H1 (cell line): Measurements from ENCODE around the gene MC4R. TPM values are rescaled to one million over a fixed set of nuclear protein-coding genes. Genes with fewer than 3 reads are reported as not detected.
"Not testable (repeated sequence)": the region's sequence is repeated elsewhere in the genome, so short reads cannot be mapped to it uniquely, and the experiment has no call there.

Source experiments
- CTCF ChIA-PET: fragments of 300-600 bp; sonication (Branson Sonifier 250); formaldehyde crosslinking; loops from one replicate; lab custom pipeline; 2021; ENCODE audit not compliant: partially characterized antibody; lab: Charles Lee
- POLR2A ChIA-PET: fragments of 300-600 bp; sonication (Branson Sonifier 250); formaldehyde crosslinking; loops from one replicate; lab custom pipeline; 2021; ENCODE audit warnings: inconsistent platforms; ENCODE audit not compliant: partially characterized antibody; lab: Charles Lee
- DNase-seq, 2 experiments: peaks; one replicate each; pipeline versions ENCODE4 v3.0.0 to v3.0.0-alpha.2; 2010 to 2022; ENCODE audit warnings: low spot score in 2 of 2, low read depth in 1 of 2, mixed read lengths in 1 of 2
- FAIRE-seq: peaks from 2 replicates; lab custom pipeline; 2011; peaks lifted over from hg19 to GRCh38; lab: Jason Lieb, UNC
- H2AFZ ChIP-seq: 2 replicates; pipeline ENCODE4 v1.8.1; 2012; ENCODE audit warnings: low read length, inconsistent platforms
- H2AK5ac ChIP-seq: 2 replicates; pipeline ENCODE4 v1.6.1; 2013; ENCODE audit warnings: low read depth, low read length
- H2BK120ac ChIP-seq: replicated peaks from 2 replicates; pipeline ENCODE3; 2013; ENCODE audit warnings: low read depth, low read length, inconsistent platforms
- H2BK12ac ChIP-seq: 2 replicates; pipeline ENCODE4 v1.6.1; 2013; ENCODE audit warnings: low read depth, low read length
- H2BK15ac ChIP-seq: 2 replicates; pipeline ENCODE4 v1.6.1; 2013; ENCODE audit warnings: low read length
- H2BK20ac ChIP-seq: 2 replicates; pipeline ENCODE4 v1.6.1; 2013; ENCODE audit warnings: low read length
- H2BK5ac ChIP-seq: 2 replicates; pipeline ENCODE4 v1.6.1; 2013; ENCODE audit warnings: low read depth, low read length
- H3K14ac ChIP-seq: 2 replicates; pipeline ENCODE4 v1.6.1; 2013; ENCODE audit warnings: inconsistent platforms; ENCODE audit not compliant: insufficient read length
- H3K18ac ChIP-seq: 2 replicates; pipeline ENCODE4 v1.6.1; 2013; ENCODE audit warnings: low read length; ENCODE audit errors: extremely low read depth
- H3K23ac ChIP-seq: 2 replicates; pipeline ENCODE4 v1.6.1; 2013; ENCODE audit warnings: inconsistent platforms; ENCODE audit not compliant: insufficient read length
- H3K23me2 ChIP-seq: 2 replicates; pipeline ENCODE4 v1.6.1; 2013; ENCODE audit warnings: low read depth, low read length
- H3K27ac ChIP-seq: 2 replicates; pipeline ENCODE4 v1.6.1; 2011; ENCODE audit warnings: low read depth, low read length, inconsistent platforms
- H3K27me3 ChIP-seq, 4 experiments: replicated peaks in 1 of 4; 1 replicate in 1 of 4; 2 replicates in 3 of 4; pipeline versions ENCODE4 v1.6.1 to v1.8.1; 2011 to 2013; ENCODE audit warnings: low read length in 3 of 4, mild to moderate bottlenecking in 3 of 4, inconsistent platforms in 2 of 4, mixed read lengths in 2 of 4, moderate library complexity in 1 of 4; ENCODE audit not compliant: control insufficient read depth in 3 of 4, insufficient read depth in 3 of 4; ENCODE audit errors: extremely low read depth in 1 of 4
- H3K36me3 ChIP-seq, 4 experiments: 2 replicates each; pipeline versions ENCODE4 v1.6.1 to v1.8.1; 2011 to 2013; ENCODE audit warnings: mild to moderate bottlenecking in 4 of 4, low read length in 3 of 4, moderate library complexity in 2 of 4, control low read depth in 1 of 4, inconsistent platforms in 1 of 4; ENCODE audit not compliant: insufficient read depth in 4 of 4, control insufficient read depth in 2 of 4
- H3K4ac ChIP-seq: replicated peaks from 2 replicates; pipeline ENCODE3; 2013; ENCODE audit warnings: low read length, low read depth, mixed read lengths, inconsistent platforms; ENCODE audit not compliant: insufficient read length
- H3K4me1 ChIP-seq, 4 experiments: replicated peaks in 1 of 4; 1 replicate in 1 of 4; 2 replicates in 3 of 4; pipeline versions ENCODE4 v1.6.1 to v1.8.1; 2011 to 2013; ENCODE audit warnings: low read length in 3 of 4, inconsistent platforms in 2 of 4, mixed read lengths in 1 of 4; ENCODE audit not compliant: insufficient read depth in 4 of 4, control insufficient read depth in 3 of 4
- H3K4me2 ChIP-seq, 2 experiments: 2 replicates each; pipeline versions ENCODE4 v1.6.1 to v1.8.1; 2011 to 2013; ENCODE audit warnings: low read depth in 2 of 2, low read length in 2 of 2, control low read depth in 1 of 2, inconsistent platforms in 1 of 2, mild to moderate bottlenecking in 1 of 2; ENCODE audit not compliant: insufficient read depth in 1 of 2
- H3K4me3 ChIP-seq, 4 experiments: fragments of 200-600, 300-600 bp in 1 of 4; sonication (generic), shearing (Covaris generic), sonication (Bioruptor Twin) in 1 of 4; 2 replicates each; pipeline versions ENCODE4 v1.5.1 to v1.8.1; 2011 to 2016; ENCODE audit warnings: low read length in 4 of 4, low read depth in 3 of 4, control low read depth in 2 of 4, inconsistent platforms in 2 of 4, mild to moderate bottlenecking in 2 of 4, mixed read lengths in 1 of 4, moderate library complexity in 1 of 4; ENCODE audit not compliant: insufficient read depth in 2 of 4; ENCODE audit errors: extremely low read depth in 1 of 4
- H3K56ac ChIP-seq: replicated peaks from 2 replicates; pipeline ENCODE3; 2013; ENCODE audit warnings: low read depth, mild to moderate bottlenecking, mixed read lengths, low read length, inconsistent platforms; ENCODE audit not compliant: insufficient read length
- H3K79me1 ChIP-seq: 2 replicates; pipeline ENCODE4 v1.6.1; 2013; ENCODE audit warnings: low read depth, low read length, control low read depth
- H3K79me2 ChIP-seq, 2 experiments: 2 replicates each; pipeline versions ENCODE4 v1.6.1 to v1.8.1; 2012 to 2013; ENCODE audit warnings: low read length in 2 of 2, mild to moderate bottlenecking in 2 of 2, inconsistent platforms in 1 of 2; ENCODE audit not compliant: insufficient read depth in 2 of 2, control insufficient read depth in 1 of 2
- H3K9ac ChIP-seq, 4 experiments: replicated peaks in 1 of 4; 1 replicate in 1 of 4; 2 replicates in 3 of 4; pipeline versions ENCODE4 v1.6.1 to v1.8.1; 2011 to 2013; ENCODE audit warnings: low read depth in 3 of 4, low read length in 3 of 4, control low read depth in 2 of 4, mild to moderate bottlenecking in 2 of 4, moderate library complexity in 2 of 4, inconsistent platforms in 1 of 4; ENCODE audit errors: extremely low read depth in 1 of 4
- H3K9me3 ChIP-seq, 2 experiments: 2 replicates each; pipeline versions ENCODE4 v1.6.1 to v1.8.1; 2012 to 2013; ENCODE audit warnings: mild to moderate bottlenecking in 2 of 2, moderate library complexity in 2 of 2, control low read depth in 1 of 2, inconsistent platforms in 1 of 2, low read depth in 1 of 2, low read length in 1 of 2, mixed read lengths in 1 of 2; ENCODE audit not compliant: insufficient read depth in 2 of 2
- H4K20me1 ChIP-seq, 2 experiments: replicated peaks in 1 of 2; 2 replicates each; pipeline versions ENCODE3 to v1.8.1; 2011 to 2013; ENCODE audit warnings: inconsistent platforms in 2 of 2, low read length in 2 of 2, mild to moderate bottlenecking in 1 of 2; ENCODE audit not compliant: insufficient read depth in 2 of 2, control insufficient read depth in 1 of 2
- H4K5ac ChIP-seq: 2 replicates; pipeline ENCODE4 v1.6.1; 2013; ENCODE audit warnings: low read length, low read depth, mixed read lengths, inconsistent platforms; ENCODE audit not compliant: insufficient read length
- H4K8ac ChIP-seq: 2 replicates; pipeline ENCODE4 v1.8.0; 2013; ENCODE audit warnings: mild to moderate bottlenecking, moderate library complexity, low read length, inconsistent platforms; ENCODE audit not compliant: insufficient read depth; ENCODE audit errors: extremely low read depth
- H4K91ac ChIP-seq: replicated peaks from 2 replicates; pipeline ENCODE3; 2013; ENCODE audit warnings: low read length, mixed read lengths, inconsistent platforms; ENCODE audit not compliant: insufficient read length
- WGBS, 2 experiments: shearing (Covaris generic) in 1 of 2; methylation state at CpG; one replicate each; pipeline versions ENCODE4 v1.1.6 to v1.1.7; 2013 to 2015; ENCODE audit warnings: low lambda C conversion rate in 2 of 2, mixed read lengths in 2 of 2, inconsistent platforms in 1 of 2, low coverage in 1 of 2, missing lambda C conversion rate in 1 of 2; ENCODE audit not compliant: insufficient replicate concordance in 2 of 2, insufficient coverage in 1 of 2, insufficient read length in 1 of 2; ENCODE audit errors: extremely low coverage in 1 of 2, missing lambda C conversion rate in 1 of 2; 5-methylcytosine and 5-hydroxymethylcytosine counted together
- polyA plus RNA-seq, 7 experiments: library from polyadenylated mRNA; depleted of rRNA in 3 of 7; stranded (reverse) in 5 of 7; unstranded in 2 of 7; fragments of >200 nt in 5 of 7; fragments of 200-250 nt in 2 of 7; gene quantifications; 1 replicate in 5 of 7; 2 replicates in 1 of 7; 4 replicates in 1 of 7; pipeline versions ENCODE4 v1.2.1 to v1.2.3, GENCODE V29; 2011 to 2013; ENCODE audit warnings: missing spikeins in 2 of 7, mixed read lengths in 2 of 7
- total RNA-seq: library from RNA; stranded (reverse); fragmentation: NEBNext Ultra II Directional; extraction: Animal tissue kit (Norgen Biotek cat#: 25700); gene quantifications from 2 replicates; pipeline ENCODE4 v1.2.1, GENCODE V29; 2021

MC4R gene
- total and polyA plus RNA-seq, 2 of the 8 experiments (the other 6 are each of a cell fraction or from before 2014, with no cell fraction given), result 0.11 TPM; not detected in 1

DNA sequence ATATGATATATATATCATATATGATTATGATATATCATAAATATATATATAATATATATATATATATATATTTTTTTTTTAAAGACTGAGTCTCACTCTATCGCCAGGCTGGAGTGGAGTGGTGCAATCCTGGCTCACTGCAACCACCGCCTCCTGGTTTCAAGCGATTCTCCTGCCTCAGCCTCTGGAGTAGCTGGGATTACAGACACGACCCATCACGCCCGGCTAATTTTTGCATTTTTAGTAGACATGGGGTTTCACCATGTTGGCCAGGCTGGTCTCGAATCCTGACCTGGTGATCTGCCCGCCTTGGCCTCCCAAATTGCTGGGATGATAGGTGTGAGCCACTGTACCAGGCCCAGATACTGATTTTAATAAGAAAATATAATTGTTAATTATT, 49.7 kb upstream of the MC4R start:
- not testable (repeated sequence) for FAIRE-seq, H3K79me1 ChIP-seq
- WGBS, 2 experiments, result 94% methylated on average over 8 of the region's 8 CpGs; no CpG with 5 or more reads in 1 of the 2 experiments

More for the DNA sequence above, 49.7 kb upstream of the MC4R start:
- H2BK15ac ChIP-seq, H3K79me2 ChIP-seq, H3K27ac ChIP-seq, H3K4me2 ChIP-seq, H3K14ac ChIP-seq, H3K23me2 ChIP-seq, H3K9me3 ChIP-seq, H3K9ac ChIP-seq, H2BK20ac ChIP-seq, H3K27me3 ChIP-seq, H3K36me3 ChIP-seq, DNase-seq, H4K8ac ChIP-seq, H2BK12ac ChIP-seq, POLR2A ChIA-PET, H2BK5ac ChIP-seq, H3K23ac ChIP-seq, H2BK120ac ChIP-seq, H4K91ac ChIP-seq, H3K56ac ChIP-seq, H3K4me3 ChIP-seq, CTCF ChIA-PET, H3K18ac ChIP-seq, H3K4me1 ChIP-seq, H4K5ac ChIP-seq, H3K4ac ChIP-seq, H2AFZ ChIP-seq, H2AK5ac ChIP-seq, H4K20me1 ChIP-seq: not testable (repeated sequence)
